Adipocyte (in vitro differentiated cells): ENCODE measurements around the gene ISL2.

Experiments used
- DNase-seq: peaks from one replicate; pipeline ENCODE4 v3.0.0-alpha.2; 2015; ENCODE audit warnings: low read depth
- H3K27me3 ChIP-seq: replicated peaks from 2 replicates; pipeline ENCODE4 v1.7.0; 2013; ENCODE audit warnings: mild to moderate bottlenecking, low read length, moderate library complexity; ENCODE audit not compliant: control insufficient read depth, insufficient read depth
- H3K36me3 ChIP-seq: 2 replicates; pipeline ENCODE4 v1.7.0; 2013; ENCODE audit warnings: low read length, mild to moderate bottlenecking, moderate library complexity; ENCODE audit not compliant: control insufficient read depth, insufficient read depth, severe bottlenecking
- H3K4me1 ChIP-seq: 2 replicates; pipeline ENCODE4 v1.7.0; 2013; ENCODE audit warnings: mild to moderate bottlenecking, low read length, moderate library complexity; ENCODE audit not compliant: control insufficient read depth, insufficient read depth
- H3K4me3 ChIP-seq: 2 replicates; pipeline ENCODE4 v1.7.0; 2013; ENCODE audit warnings: mild to moderate bottlenecking, low read length, moderate library complexity
- H3K9ac ChIP-seq: 2 replicates; pipeline ENCODE4 v1.7.0; 2013; ENCODE audit warnings: mild to moderate bottlenecking, low read length, moderate library complexity
- H3K9me3 ChIP-seq: 2 replicates; pipeline ENCODE4 v1.7.0; 2013; ENCODE audit warnings: mild to moderate bottlenecking, low read length, moderate library complexity; ENCODE audit not compliant: control insufficient read depth

The ISL2 gene

GRCh38 chr15:76359152-76359551 is 22.6 kb downstream of the ISL2 start:
- no peak overlapping the region for H3K9ac ChIP-seq
- no peak for DNase-seq
- no peaks in the 10 kb centered on the region for H3K36me3 ChIP-seq
- H3K4me1 ChIP-seq = no peaks in the 10 kb centered on the region
- H3K9me3 ChIP-seq = no peaks in the 10 kb centered on the region
- no peak overlapping the region for H3K4me3 ChIP-seq
- H3K27me3 ChIP-seq = no peaks in the 10 kb centered on the region

DNA sequence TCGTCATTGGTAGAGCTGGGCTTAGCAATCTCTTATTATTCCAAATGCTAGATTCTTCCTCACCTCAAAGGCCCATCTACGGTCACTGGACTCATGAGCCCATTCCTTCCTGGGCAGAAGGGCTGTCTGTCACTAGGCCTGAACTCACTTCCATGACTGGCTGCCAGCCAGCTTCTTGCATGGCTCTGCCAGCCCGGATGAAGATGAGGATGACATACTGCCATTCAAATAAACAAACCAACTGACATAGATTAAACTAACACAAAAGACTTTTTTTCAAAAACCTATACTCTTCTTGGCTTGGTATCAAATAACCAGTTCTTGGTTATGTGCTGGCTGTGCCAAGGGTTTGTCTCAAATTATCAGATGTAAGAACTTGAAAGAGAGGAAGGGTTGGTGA is 23.8 kb downstream of the ISL2 start:
- DNase-seq = no peak
- no peaks in the 10 kb centered on the region for H3K4me1 ChIP-seq
- no peaks in the 10 kb centered on the region for H3K9me3 ChIP-seq
- no peaks in the 10 kb centered on the region for H3K36me3 ChIP-seq
- H3K27me3 ChIP-seq = no peaks in the 10 kb centered on the region
- H3K9ac ChIP-seq = no peak overlapping the region
- no peak overlapping the region for H3K4me3 ChIP-seq

DNA sequence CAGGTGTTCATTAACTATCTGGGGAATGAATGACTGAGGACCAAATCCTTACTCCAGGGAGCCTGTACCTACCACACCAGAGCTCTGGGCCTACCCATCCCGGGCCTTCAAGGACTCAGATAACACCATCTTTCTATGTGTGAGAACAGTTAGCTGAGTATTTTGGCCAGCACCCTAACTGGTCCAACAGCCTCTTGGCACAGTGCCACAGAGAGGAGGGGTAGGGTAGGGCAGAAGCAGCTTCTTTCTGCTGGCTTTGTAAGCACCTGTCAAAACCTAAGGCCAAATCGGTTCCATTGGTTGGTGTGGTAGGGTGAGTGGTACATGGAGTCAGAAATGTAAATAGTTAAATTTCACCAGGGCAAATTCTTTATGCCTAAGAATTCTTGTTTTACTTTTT is 26.7 kb downstream of the ISL2 start:
- H3K27me3 ChIP-seq = no peaks in the 10 kb centered on the region
- no peak for DNase-seq
- no peaks in the 10 kb centered on the region for H3K36me3 ChIP-seq

GRCh38 chr15:76366714-76367113 is 30.1 kb downstream of the ISL2 start:
- Histone ChIP-seq H3K4me1 (peaks cover 4% of the 10 kb centered on the region), H3K9me3 (no peaks in the 10 kb centered on the region), H3K9ac (no peak overlapping the region), H3K4me3 (no peak overlapping the region), H3K27me3 (no peaks in the 10 kb centered on the region), H3K36me3 (no peaks in the 10 kb centered on the region)
- DNase-seq = no peak

More for the DNA sequence above, 26.7 kb downstream of the ISL2 start:
- H3K9ac ChIP-seq = no peak overlapping the region
- H3K4me1 ChIP-seq = peaks cover 4% of the 10 kb centered on the region
- no peaks in the 10 kb centered on the region for H3K9me3 ChIP-seq
- no peak overlapping the region for H3K4me3 ChIP-seq

GRCh38 chr15:76368122-76368621 is 31.6 kb downstream of the ISL2 start:
- Histone ChIP-seq H3K36me3 (no peaks in the 10 kb centered on the region), H3K27me3 (no peaks in the 10 kb centered on the region), H3K9me3 (no peaks in the 10 kb centered on the region), H3K4me1 (peaks cover 4% of the 10 kb centered on the region), H3K9ac (no peak overlapping the region), H3K4me3 (no peak overlapping the region)
- no peak for DNase-seq

DNA sequence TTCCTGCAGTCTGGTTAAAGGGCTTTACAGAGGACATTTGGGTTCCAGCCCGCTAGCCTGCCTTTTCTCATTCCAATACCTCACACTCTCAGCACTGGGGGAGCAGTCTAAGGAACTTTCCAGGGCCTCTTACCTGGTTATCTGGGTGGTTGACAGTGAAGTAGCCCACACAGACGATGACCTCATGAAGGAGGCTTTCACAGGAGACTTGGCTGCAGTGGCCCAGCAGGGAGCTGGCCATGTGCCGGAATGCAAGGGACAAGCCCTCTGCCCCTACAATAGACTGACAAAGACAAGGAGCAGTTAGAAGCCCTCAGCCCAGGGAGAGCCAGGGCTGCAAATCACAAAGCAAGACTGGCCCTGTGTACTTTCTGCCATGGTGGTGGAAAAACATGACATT is 39.5 kb downstream of the ISL2 start:
- DNase-seq = no peak
- no peak overlapping the region for H3K9ac ChIP-seq
- H3K27me3 ChIP-seq = no peaks in the 10 kb centered on the region
- H3K4me3 ChIP-seq = no peak overlapping the region
- H3K36me3 ChIP-seq = peaks cover 4% of the 10 kb centered on the region
- no peaks in the 10 kb centered on the region for H3K9me3 ChIP-seq
- no peaks in the 10 kb centered on the region for H3K4me1 ChIP-seq

DNA sequence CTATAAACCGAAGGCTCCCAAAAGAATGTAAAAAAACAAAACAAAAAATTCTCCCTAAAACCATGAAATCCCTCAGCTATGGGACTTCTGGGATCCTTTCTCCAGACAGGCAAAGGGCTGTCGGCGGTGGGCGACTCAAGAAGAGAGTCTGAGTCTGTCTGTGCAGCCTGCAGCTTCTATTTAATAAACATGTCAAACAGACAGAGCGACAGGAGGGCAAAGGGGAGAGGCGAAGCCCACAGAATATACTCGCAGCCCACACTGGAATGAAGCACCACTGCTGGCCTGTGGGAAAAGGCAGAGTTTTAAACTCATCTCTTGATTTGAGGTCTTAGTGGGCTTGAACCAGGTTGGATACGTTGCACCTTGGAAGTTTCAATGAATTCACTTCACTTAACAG is 40.2 kb downstream of the ISL2 start:
- no peaks in the 10 kb centered on the region for H3K9me3 ChIP-seq
- DNase-seq = no peak
- no peak overlapping the region for H3K9ac ChIP-seq
- H3K4me3 ChIP-seq = no peak overlapping the region
- no peaks in the 10 kb centered on the region for H3K4me1 ChIP-seq
- no peaks in the 10 kb centered on the region for H3K27me3 ChIP-seq
- H3K36me3 ChIP-seq = peaks cover 4% of the 10 kb centered on the region

GRCh38 chr15:76377217-76377616 is 40.6 kb downstream of the ISL2 start:
- Histone ChIP-seq H3K4me1 (no peaks in the 10 kb centered on the region), H3K9ac (no peak overlapping the region), H3K4me3 (no peak overlapping the region), H3K36me3 (peaks cover 4% of the 10 kb centered on the region), H3K9me3 (no peaks in the 10 kb centered on the region), H3K27me3 (no peaks in the 10 kb centered on the region)
- DNase-seq = no peak

DNA sequence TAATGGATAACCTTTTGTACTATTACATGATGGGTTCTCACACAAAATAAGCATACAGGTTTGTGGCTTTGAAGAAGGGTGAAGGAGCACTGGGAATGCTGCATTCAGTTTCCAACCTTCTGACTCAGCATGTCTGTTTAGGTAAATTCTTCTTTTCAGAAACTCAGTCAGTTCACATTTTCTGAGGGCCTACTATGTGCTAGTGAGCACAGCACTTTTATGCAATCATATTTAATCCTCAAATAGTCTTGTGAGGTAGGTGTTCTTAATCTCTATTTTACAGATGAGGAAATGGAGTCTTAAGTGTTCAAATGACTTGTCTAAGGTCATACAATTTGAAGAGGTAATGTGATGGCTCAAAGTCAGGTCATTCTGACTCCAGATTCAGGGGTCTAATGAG is 41.2 kb downstream of the ISL2 start:
- Histone ChIP-seq H3K27me3 (no peaks in the 10 kb centered on the region), H3K4me3 (no peak overlapping the region), H3K9me3 (no peaks in the 10 kb centered on the region)

GRCh38 chr15:76378691-76379090 is 42.1 kb downstream of the ISL2 start:
- no peaks in the 10 kb centered on the region for H3K4me1 ChIP-seq

More for the DNA sequence above, 41.2 kb downstream of the ISL2 start:
- no peak overlapping the region for H3K9ac ChIP-seq
- no peak for DNase-seq
- no peaks in the 10 kb centered on the region for H3K4me1 ChIP-seq
- H3K36me3 ChIP-seq = peaks cover 4% of the 10 kb centered on the region

GRCh38 chr15:76380249-76380648 is 43.7 kb downstream of the ISL2 start:
- H3K27me3 ChIP-seq = no peaks in the 10 kb centered on the region
- no peaks in the 10 kb centered on the region for H3K9me3 ChIP-seq
- no peaks in the 10 kb centered on the region for H3K36me3 ChIP-seq
- DNase-seq = no peak
- no peak overlapping the region for H3K4me3 ChIP-seq
- H3K9ac ChIP-seq = no peak overlapping the region
- H3K4me1 ChIP-seq = no peaks in the 10 kb centered on the region

More at GRCh38 chr15:76378691-76379090, 42.1 kb downstream of the ISL2 start:
- H3K27me3 ChIP-seq = no peaks in the 10 kb centered on the region
- no peaks in the 10 kb centered on the region for H3K9me3 ChIP-seq
- peaks cover under 1% of the 10 kb centered on the region for H3K36me3 ChIP-seq
- DNase-seq = no peak
- H3K4me3 ChIP-seq = no peak overlapping the region
- no peak overlapping the region for H3K9ac ChIP-seq

GRCh38 chr15:76381366-76381765 is 44.8 kb downstream of the ISL2 start:
- Histone ChIP-seq H3K9me3 (no peaks in the 10 kb centered on the region), H3K36me3 (no peaks in the 10 kb centered on the region), H3K4me1 (no peaks in the 10 kb centered on the region), H3K27me3 (no peaks in the 10 kb centered on the region), H3K4me3 (no peak overlapping the region), H3K9ac (no peak overlapping the region)
- no peak for DNase-seq
